CD4-positive, alpha-beta T cell treated with Interleukin-17A for 4 hours (primary cell): Measurements from ENCODE around the gene PRICKLE3.

Source experiments
- DNase-seq: peaks from one replicate; pipeline ENCODE4 v3.0.0-alpha.2; 2020; ENCODE audit warnings: mixed read lengths

PRICKLE3 gene, protein sequence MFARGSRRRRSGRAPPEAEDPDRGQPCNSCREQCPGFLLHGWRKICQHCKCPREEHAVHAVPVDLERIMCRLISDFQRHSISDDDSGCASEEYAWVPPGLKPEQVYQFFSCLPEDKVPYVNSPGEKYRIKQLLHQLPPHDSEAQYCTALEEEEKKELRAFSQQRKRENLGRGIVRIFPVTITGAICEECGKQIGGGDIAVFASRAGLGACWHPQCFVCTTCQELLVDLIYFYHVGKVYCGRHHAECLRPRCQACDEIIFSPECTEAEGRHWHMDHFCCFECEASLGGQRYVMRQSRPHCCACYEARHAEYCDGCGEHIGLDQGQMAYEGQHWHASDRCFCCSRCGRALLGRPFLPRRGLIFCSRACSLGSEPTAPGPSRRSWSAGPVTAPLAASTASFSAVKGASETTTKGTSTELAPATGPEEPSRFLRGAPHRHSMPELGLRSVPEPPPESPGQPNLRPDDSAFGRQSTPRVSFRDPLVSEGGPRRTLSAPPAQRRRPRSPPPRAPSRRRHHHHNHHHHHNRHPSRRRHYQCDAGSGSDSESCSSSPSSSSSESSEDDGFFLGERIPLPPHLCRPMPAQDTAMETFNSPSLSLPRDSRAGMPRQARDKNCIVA

DNA sequence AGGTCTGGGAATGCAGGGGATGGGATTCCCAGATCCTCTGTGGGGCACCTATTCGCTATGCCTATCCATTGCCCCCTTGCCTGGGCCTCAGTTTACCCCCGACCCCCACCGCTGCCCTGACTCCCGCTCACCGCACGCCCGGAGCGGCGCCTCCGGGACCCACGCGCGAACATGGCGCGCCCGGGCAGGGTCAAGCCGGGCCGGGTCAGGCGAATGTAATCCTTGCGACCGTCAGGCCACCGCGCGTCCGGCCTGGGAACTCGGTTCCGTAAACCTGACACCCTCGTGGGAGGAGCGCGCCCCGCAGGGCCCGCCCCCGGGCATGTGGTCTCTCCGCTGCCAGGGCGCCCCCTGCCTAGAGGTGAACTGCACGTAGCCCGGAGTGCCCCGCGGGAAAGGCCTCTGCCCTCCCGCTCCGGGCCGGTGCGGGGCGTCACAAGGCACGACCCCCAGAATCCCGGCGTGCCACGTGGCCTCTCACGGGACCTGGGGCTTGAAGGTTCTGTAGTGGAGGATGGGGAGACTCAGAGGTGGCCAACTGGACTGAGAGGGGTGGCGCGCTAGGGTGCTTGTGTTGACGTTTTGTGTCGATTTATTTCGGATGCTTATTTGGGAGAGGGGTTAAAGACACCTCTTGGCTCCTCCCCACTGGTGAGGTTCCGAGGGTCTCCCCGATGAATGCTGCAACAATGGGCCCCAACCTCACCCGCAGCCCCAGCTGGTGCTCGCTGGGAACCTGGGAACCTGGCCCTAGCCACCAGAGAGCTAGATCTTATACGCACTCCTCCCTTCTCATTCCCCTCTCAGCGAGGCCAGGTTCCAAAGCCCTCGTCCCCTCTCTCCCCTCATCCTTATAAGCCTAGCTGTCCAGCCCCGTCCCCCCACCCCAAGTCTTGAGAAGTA lies at the start of gene PRICKLE3:
TSS of gene PRICKLE3 (minus strand) at position 249 of the 903 bp plus-strand sequence. CDS start at position 173, 76 bp downstream.
- DNase-seq = peak; percentile 87

DNA sequence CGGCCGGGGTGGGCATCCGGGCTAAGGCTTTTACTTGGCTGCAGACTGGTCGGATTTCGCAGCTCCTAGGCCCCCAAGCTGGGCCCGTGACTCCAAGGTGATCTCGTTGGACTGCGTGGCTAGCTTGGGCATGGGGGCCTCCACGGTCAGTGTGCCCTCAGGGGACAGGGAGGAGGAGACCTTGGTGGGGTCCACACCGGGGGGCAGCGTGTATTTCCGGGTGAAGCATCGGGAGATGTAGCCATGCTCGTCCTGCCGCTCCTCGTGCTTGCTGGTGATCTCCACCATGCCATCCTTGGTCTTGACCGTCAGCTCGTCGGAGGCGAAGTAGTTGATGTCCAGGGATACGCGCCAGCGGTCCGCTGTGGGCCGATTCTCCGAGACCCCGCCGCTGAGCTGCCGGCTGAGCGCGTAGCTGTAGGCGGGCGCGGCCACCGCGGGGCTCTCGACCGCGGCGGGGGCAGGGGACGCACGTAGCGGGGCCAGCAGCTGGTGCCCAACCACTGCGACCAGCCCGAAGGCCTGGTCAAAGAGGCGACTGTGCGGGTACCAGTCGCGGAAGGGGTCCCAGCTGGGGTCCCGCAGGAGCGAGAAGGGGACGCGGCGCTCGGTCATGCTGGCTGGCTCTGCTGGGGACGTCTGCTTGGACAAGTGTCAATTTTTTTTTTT lies 47.8 kb upstream of the PRICKLE3 start:
- DNase-seq = no peak

DNA sequence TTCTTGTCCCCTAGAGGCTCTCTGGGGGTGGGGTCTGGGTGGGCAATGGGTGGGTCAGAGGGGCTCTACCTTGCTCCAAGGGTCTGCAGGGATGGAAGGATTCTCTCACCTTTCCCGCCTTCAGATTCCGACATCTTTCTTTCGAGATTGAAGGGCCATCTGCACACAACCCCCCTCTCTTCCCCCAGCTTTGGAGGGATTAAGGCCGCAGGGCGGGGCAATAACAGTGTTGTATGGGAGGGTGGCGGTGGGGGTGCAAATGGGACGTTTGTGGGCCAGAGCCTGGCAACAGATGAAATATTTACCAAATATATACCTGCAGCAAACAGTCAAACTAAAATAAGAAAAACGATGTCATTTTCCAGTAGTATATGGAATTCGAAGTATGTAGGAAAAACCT lies 47.0 kb upstream of the PRICKLE3 start, which contains the start of gene CACNA1F:
TSS of gene CACNA1F (minus strand) at position 165 of the 400 bp plus-strand sequence. CDS start at position 134, 31 bp downstream.
- no peak for DNase-seq

DNA sequence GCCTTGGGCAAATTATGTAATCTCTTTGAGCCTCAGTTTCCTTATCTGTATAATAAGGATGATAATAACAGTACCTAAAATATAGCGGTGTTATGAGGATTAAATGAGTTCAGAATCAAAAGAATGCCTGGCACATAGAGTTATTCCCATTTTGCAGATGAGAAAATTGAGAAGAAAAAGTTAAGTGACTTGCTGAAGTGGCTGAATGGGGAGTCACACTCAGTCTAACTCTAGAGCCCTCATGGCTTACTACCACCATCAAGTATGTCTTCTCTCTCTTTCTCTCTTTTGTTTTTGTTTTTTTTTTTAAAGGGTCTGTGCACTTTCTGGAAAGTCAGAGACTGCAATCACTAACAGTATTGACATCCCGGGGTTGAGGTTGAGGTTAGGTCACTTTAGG lies 46.4 kb upstream of the PRICKLE3 start:
- DNase-seq = no peak

DNA sequence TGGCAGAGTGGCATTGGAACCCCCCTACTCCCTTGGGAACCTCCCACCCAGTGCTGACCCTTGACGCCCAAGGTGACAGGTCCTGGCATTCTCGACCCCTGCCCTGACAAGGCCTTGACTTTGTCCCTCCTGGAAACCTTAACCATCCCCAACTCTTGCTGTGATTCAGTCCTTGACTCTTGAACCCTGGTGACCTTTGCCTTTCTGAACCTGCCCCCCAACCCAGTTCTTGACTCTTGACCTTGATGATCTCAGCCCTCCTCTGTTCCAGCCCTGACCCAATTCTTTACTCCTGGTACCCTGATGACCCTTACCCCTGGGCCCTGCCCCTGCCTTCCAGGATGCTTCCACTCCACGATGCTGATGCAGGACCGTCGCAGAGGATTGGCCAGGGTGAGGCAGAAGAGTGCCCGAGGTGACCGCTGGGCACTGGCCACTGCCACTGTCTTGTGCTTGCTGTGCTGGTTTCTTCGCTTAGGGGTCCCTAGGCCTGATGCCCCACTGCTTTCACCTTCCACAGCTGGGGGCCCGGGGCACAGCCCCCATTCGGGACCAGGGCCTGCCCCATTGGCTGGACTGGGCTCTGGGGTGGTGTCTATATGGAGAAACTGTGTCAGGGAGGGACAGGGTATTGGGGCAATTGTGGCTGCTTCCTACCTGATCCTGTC lies 45.3 kb upstream of the PRICKLE3 start:
- DNase-seq = no peak

DNA sequence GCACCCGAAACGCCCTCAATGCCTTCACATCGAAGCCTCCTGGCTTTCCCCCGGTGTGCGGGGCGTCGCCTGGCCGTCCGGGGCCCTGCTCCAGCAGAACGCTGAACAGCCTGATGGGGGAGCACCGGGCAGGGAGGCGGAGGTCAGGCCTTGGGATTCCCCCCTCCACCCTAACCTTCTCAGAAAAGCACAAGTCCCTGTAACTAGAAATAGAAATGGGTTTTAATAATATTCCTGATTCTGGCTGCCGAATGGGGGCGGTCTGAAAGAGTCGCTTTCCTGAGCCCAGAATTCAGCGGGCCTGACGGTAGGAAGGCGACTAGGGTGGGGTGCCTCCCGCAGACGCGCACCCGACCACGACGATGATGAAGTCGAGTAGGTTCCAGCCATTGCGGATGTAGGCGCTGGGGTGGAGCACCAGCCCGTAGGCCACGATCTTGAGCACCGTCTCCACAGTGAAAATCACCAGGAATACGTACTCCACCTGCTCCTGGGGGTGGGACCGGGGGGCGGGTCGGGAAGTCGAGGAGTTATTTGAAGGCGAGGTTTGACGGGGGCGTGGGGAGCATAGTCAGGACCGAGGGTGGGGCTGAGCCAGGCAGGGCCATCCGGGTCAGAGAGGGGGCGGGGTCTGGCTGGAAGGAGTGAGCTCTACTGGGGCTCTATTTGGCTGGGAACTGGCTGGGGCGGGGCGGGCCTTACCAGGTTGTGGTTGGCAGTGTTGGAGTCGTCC lies 44.5 kb upstream of the PRICKLE3 start:
- DNase-seq = peak; percentile 72

DNA sequence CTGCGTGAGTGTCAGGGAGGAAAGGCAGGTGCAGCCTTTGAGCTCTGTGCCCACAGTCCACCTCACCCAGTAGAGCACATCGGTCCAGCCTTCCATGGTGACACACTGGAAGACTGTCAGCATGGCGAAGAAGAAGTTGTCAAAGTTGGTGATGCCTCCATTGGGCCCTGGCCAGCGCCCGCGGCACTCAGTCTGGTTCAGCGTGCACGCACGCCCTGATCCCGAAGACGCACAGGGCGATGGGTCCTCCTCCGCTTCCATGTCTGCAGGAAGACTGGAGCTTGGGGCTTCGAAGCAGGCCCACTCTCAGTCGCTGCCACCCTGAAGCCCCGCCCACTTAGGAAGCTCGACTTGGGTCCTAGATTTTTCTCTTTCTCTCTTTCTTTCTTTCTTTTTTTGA lies 42.0 kb upstream of the PRICKLE3 start:
- no peak for DNase-seq

DNA sequence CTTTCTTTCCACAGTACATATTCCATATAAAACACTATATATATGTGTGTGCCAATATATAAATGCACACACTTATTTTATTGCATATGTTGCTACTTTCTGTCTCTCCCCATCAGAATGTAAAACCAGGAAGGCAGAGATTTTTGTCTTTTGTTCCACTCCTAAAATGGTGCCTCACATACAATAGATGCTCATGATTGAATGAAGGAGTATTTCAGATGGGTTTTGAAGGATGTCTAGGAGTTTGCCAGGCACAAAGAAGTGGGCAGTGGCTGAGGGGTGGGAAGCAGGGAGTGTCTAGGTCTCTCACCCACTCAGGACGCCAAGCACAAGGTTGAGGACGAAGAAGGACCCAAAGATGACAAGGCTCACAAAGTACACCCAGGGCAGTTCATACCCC lies 41.6 kb upstream of the PRICKLE3 start:
- no peak for DNase-seq

DNA sequence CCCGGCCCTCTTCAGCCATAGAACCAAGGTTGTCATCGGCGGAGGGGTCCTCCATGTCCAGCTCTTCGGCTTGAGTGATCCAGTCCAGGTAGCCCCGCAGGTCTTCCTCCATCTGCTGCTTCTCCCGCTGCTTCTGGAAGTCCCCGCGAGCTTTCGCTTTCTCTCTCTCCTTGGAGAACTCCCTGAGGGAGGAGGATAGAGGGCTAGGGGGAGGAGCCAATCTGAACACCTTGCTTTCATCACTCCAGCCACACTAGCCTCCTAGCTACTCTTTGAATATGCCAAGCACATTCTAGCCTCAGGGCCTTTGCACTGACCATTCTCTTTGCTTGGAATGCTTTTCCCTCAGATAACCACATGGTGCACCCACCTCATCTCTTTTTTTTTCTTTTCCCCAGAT lies 40.8 kb upstream of the PRICKLE3 start:
- no peak for DNase-seq

DNA sequence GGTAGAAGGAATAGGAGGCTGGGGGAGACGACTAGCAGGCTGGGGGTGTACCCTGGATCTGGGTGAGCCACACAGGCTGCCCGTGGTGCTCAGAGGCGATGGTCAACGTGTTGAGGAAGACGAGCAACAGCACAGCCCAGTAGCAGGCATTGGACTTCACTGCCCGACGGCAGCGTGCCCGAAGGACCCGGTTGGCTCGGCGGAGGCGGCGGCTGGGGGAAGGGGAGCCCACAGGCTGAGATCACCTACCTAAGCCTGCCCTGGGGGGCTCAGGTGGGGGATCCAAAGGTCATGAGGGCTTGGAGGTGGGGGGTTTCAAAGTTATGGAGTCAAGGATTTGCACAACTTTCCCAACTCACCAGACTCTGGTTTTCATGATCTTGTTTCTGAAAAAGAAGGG lies 39.7 kb upstream of the PRICKLE3 start:
- DNase-seq = no peak

DNA sequence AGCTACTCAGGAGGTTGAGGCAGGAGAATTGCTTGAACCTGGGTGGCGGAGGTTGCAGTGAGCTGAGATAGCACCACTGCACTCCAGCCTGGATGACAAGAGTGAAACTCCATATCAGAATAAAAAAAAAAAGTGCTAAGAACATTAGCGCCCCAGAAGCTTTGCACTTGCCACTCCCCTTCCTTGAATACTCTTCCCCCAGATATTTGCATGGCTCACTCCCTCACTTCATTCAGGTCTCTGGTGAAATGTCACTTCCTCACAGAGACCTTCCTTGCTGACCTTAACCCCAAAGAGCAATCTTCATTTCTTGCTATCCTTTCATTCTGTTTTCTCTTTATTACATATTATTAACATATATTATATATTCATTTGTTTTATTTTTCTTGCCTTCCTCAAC lies 35.7 kb upstream of the PRICKLE3 start:
- DNase-seq = no peak

DNA sequence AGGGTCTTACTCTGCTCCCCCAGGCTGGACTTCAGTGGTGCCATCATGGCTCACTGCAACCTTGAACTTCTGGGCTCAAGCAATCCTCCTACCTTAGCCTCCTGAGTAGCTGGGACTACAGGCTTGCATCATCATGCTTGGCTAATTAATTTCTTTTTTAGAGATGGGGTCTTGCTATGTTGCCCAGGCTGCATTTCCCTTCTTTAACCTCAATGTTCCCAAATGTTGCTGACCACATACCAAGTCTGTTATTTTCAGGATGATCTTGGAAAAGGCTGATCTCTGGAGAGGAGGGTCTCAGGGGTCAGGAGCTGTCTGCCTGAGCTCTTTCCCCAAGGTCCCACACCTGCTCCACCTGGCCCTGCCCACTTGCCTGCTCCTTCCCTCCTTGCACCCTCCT lies 33.9 kb upstream of the PRICKLE3 start:
- no peak for DNase-seq

DNA sequence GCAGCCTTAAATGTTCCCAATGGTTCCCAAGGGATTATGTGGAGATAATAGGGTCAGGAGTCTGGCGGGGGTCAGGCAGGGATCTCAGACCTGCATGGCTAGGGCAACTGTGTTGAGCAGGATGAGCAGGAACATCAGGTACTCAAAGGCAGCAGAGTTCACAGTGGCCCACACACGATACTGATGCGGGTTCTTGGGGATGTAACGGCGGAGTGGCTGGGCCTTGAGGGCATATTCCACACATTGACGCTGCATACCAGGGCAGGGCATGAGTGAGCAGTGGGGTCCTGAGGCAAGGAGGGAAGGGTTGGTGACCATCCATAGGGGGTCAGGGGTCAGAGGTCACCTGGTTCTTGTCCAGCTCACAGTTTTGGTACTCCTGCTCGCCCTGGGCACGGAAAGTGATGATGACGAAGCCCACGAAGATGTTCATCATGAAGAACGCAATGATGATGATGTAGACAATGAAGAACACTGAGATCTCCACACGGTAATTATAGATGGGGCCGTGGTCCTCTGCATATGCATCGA lies 28.9 kb upstream of the PRICKLE3 start:
- DNase-seq = no peak

DNA sequence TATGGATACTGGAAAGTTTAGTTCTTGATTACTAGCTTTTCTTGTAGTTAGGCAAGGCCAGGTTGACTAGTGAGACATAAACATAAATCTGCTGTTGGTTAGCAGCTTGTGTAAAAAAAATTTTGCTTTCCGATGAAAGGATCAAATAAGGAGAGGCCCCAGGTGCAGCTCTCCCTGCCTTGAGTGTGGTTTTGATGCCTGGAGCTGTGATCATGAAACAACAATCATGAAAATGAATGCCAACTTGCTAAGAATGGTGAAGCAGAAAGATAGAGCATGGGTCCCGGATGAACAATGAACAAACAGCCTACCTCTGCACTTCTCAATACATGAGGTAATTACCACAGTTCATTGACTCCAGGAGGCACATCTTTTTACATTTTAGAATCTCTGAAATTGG lies 28.2 kb upstream of the PRICKLE3 start:
- DNase-seq = no peak

DNA sequence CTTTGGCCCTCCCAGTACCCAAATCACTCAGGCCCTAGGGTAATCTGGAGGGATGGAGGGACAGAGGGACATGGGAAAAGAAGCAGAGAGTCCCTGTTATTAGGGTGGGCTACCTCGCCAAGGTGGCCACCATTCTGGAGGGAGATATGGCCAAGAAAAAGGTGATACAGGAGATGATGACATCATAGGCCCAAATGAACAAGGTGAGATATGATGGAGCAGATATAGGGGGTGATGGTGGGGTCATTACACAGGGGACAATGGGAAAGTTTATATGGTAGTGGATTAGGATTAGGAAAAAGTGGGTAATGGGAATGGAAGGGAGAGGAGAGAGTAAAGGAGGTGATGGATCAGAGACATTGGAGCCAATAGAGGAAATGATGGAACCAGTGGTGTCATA lies 26.7 kb upstream of the PRICKLE3 start:
- no peak for DNase-seq

DNA sequence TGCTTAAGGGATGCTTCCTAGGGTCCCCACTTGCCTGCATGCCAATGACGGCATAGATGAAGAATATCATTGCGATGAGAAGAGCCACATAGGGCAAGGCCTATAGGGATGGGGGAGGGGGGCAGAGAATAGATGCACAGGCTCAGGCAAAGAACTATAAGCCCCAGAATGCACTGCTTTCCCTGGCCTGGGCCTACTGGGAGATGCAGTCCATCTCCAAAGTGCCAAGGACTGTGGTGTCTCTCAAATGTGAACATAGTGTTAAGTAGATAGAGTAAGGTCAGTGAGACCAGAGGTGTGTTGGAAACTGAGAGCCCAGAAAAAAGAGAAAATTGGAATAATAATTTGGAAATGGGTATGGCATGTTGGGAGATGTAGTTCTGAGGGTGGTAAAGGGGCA lies 26.0 kb upstream of the PRICKLE3 start:
- DNase-seq = no peak

DNA sequence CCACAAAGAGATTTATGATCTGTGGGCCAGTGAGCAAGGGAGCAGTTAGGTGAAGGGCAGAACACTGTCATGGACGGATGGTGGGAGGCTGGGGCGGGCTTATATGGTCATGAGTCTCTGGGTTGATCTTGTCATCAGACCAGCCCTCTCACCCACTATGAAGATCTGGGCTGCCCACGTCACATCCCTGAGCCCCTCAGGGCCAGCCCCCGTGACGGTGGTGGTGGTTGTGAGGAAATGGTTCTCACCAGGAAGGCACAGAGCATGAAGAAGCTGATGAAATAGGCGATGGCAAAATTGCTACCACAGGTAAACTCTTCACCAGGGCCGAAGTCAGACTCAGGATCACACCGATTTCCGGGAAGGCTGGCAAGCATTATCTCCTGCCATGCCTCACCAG lies 24.9 kb upstream of the PRICKLE3 start:
- DNase-seq = no peak

DNA sequence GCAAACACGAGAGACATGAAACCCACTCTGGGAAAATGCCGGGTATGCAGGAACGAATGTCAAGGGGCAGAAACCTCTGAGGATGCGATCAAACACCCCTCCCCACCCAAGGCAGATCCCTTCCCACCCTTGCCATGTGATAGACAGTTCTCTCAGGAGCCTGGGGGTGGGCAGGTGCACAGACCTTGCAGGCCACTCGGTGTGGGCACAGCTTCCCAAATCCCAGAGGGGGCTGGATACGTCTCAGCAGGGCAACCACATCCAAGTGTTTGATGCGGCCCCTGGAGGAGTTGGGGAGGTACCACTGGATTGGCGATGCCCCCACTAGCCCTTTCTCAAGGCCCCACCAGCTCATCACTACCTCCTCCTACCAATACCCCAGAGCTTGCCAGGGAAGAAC lies 24.2 kb upstream of the PRICKLE3 start:
- no peak for DNase-seq

DNA sequence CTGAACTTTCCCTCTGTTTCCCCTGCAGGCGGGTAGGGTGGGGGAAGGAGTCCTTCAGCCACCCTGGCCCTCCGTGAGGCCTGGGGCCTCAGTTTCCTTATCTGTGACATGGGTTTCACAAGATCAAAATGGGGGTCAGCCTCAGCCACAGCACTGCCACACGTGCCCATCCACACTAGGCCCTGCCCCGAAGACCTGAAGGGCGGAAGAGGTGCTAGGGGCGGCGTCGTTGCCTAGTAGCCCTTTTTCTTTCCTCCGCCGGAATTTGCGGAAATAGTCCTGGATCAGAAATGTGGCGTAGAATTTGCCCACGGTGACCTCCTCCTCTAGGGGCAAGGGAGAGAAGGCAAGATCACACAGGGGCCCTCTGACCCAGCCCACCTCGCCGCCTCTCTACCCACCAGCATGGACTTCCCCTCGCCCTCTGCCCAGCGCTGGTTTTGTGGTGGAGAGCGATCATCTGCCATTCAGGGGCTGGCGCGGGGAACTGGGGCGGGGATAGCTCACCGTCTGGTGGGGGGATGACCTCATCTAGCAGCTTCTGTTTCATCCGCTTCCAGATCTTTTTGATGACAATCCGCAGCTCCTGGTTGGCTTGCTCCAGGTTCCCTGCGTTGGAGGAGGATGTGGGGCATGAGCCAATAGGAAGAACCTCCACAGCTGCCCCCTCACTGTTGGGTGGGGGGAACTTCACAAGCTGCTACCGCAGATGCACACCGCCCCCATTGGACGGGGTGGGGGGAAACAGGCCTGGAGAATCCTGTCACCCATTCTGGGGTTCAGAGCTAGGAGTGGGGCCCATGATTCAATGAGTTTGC lies 23.5 kb upstream of the PRICKLE3 start:
- DNase-seq = no peak

DNA sequence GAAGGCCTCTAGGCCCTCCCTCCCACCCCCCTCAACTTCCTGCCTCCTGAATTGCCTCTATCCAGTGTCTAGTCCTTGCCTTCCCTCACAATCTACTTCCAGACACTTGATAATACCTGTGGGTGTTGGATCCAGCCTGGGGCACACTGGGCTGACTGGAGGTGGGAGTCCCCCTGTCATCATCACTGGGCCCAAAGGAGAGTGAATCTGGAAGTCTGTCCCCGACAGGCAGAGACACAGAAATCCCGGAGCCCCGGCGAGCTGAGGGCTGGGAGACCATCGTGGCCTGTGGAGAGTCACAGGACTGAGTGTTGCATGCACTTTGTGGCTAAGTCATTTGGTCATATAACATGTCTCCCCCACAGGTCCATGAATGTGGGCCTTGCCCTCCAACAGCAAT lies 22.2 kb upstream of the PRICKLE3 start:
- DNase-seq = no peak
